RWPE2 (cell line): ENCODE data around the gene CDX2.

Source experiments
- ATAC-seq: fragments of 200-7000 bp; cut with Tn5 transposase; 3 replicates; pipeline ENCODE4 v1.9.1; 2021; ENCODE audit warnings: low read depth
- DNase-seq: peaks from one replicate; pipeline ENCODE4 v3.0.0-alpha.2; 2020; ENCODE audit warnings: low spot score
- H3K27ac ChIP-seq: fragments of 450-650 bp; 2 replicates; pipeline ENCODE4 v1.5.1; 2017; ENCODE audit warnings: mild to moderate bottlenecking; ENCODE audit not compliant: poor library complexity, severe bottlenecking
- H3K27me3 ChIP-seq: fragments of 250-450 bp; sonication (Bioruptor Pico); 2 replicates; pipeline ENCODE4 v1.5.1; 2021; ENCODE audit warnings: mild to moderate bottlenecking, moderate library complexity; ENCODE audit not compliant: insufficient read depth, poor library complexity, severe bottlenecking
- H3K36me3 ChIP-seq: fragments of 250-450 bp; sonication (Bioruptor Pico); 2 replicates; pipeline ENCODE4 v1.5.1; 2020; ENCODE audit warnings: low read depth, mild to moderate bottlenecking, moderate library complexity
- H3K4me1 ChIP-seq: fragments of 250-450 bp; sonication (Bioruptor Pico); 2 replicates; pipeline ENCODE4 v1.5.1; 2021; ENCODE audit warnings: mild to moderate bottlenecking, moderate library complexity; ENCODE audit not compliant: insufficient read depth, poor library complexity, severe bottlenecking
- H3K4me3 ChIP-seq: fragments of 250-450 bp; sonication (Bioruptor Pico); 2 replicates; pipeline ENCODE4 v1.5.1; 2021; ENCODE audit warnings: mild to moderate bottlenecking, moderate library complexity; ENCODE audit not compliant: severe bottlenecking
- H3K9me3 ChIP-seq: fragments of 250-450 bp; sonication (Bioruptor Pico); 2 replicates; pipeline ENCODE4 v1.5.1; 2021; ENCODE audit warnings: mild to moderate bottlenecking, moderate library complexity; ENCODE audit not compliant: severe bottlenecking
- CTCF ChIP-seq: fragments of 450-650 bp; IDR thresholded peaks from one replicate; pipeline ENCODE4 v1.5.1; 2017; ENCODE audit warnings: mild to moderate bottlenecking, moderate library complexity; ENCODE audit not compliant: poor library complexity, severe bottlenecking

Gene CDX2

GRCh38 chr13:27972478-27972820, 3.3 kb upstream of the CDX2 start:
- no peak overlapping the region for H3K27ac ChIP-seq
- ATAC-seq (no peak), DNase-seq (no peak)
- H3K36me3 ChIP-seq = no peaks in the 10 kb centered on the region
- peaks cover 96% of the 10 kb centered on the region for H3K27me3 ChIP-seq
- H3K4me1 ChIP-seq = no peaks in the 10 kb centered on the region
- H3K4me3 ChIP-seq = no peak overlapping the region
- TF ChIP-seq CTCF = no peak
- H3K9me3 ChIP-seq = no peaks in the 10 kb centered on the region

DNA sequence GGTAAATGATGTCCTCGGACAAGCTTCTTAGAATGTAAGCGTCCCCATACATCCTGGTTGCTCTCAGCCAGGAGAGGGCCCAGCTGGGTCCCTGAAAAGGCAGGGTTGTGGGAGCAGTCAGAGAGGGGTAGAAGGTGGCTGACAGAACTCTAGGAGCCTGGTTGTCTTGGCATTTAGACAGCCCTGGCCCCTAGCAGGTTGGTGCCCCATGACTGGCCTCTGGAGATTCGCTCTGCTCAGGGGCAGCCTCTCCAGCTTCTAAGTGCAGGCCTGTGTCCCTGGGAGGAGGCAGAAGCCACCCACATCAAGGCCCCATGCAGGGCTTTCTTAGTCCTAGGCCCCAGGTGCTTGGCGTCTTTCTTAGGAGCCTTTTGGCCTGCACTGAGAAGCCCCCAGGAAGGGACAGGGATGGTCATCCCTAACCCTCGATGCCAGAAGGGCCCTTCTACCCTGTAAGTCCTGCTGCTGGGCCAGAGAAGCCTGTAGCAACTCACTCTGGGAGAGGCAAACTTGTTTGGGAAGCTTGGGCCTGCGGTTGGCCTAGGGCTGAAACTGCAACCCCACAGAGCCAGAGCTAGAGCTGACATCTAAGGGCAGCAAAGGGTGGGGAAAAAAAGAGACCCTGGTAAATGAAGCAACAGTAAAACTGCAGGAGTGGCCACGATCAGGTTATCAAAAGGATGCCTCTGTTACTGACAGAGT, 2.8 kb upstream of the CDX2 start:
- no peaks in the 10 kb centered on the region for H3K9me3 ChIP-seq
- H3K27me3 ChIP-seq = peaks cover 96% of the 10 kb centered on the region
- DNase-seq (no peak), ATAC-seq (no peak)
- TF ChIP-seq CTCF = no peak
- H3K27ac ChIP-seq = no peak overlapping the region
- no peaks in the 10 kb centered on the region for H3K36me3 ChIP-seq
- H3K4me1 ChIP-seq = no peaks in the 10 kb centered on the region
- no peak overlapping the region for H3K4me3 ChIP-seq

DNA sequence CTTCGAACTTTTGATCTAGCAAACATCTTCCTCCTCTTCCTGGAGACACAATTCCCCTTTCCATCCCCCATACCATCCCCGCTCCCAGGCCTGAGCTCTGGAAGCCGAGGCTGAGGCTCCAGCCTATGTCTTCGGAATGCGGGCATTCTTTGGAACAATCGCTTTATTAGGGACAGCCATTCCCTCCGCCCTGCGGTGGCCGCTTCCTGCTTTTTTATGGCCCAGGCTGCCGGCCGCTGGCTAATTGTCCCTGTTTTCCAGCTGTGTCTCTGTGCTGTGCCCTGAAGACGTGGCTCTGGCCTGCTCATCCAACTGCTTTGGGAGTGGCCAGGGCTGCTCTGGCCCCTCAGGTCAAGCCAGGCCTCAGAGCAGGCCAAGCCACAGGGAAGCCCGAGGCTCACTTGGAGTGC, 2.1 kb upstream of the CDX2 start:
- no peak for ATAC-seq

DNA sequence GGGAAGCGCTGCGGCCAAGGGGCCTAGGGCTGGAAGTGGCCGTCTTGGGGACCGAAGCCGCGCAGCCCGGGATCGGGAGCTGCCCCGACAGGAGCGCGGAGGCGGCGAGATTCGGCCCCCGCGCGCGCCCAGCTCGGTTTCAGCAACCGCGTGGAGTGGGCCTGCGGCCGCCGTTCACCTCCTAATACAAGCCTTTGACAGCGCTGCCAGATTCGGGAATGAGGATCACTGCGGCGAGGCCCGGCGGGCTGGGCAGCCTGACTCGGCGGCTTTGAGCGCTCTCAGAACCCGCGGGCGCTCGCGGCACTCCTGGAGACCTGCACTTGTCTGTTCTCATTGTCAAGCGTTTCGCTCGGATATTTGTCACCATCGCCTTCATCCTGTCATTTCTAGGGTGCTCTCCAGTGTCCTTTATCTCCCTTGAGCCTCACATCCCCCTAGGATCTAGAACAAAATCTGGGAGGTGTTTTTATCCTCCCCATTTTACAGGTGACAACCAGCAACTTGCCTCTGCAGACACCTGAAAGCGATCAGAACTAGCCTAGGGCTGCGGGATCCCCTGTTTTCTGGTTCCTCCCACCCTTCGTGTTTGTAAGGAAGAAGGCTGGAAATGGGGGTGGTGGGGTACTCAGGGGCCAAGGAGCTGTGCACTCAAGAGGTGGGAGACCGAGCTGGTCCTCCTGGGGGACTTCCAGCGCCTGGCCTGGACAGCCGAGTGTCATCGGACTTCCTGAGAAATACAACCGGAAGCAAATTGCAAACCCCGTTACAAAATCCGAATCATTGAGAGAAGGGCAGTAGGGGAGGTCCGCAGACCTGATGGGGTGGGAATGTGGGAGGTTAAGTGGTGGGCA, 1.5 kb upstream of the CDX2 start:
- H3K36me3 ChIP-seq = no peaks in the 10 kb centered on the region

More for the DNA sequence above, 2.1 kb upstream of the CDX2 start:
- DNase-seq = no peak
- no peaks in the 10 kb centered on the region for H3K36me3 ChIP-seq
- H3K4me1 ChIP-seq = no peaks in the 10 kb centered on the region
- H3K4me3 ChIP-seq = no peak overlapping the region
- no peak overlapping the region for H3K27ac ChIP-seq
- no peak for TF ChIP-seq CTCF
- H3K27me3 ChIP-seq = peaks cover 96% of the 10 kb centered on the region
- no peaks in the 10 kb centered on the region for H3K9me3 ChIP-seq

More for the DNA sequence above, 1.5 kb upstream of the CDX2 start:
- Histone ChIP-seq H3K4me1 (no peaks in the 10 kb centered on the region), H3K4me3 (no peak overlapping the region), H3K9me3 (no peaks in the 10 kb centered on the region), H3K27ac (no peak overlapping the region), H3K27me3 (peaks cover 96% of the 10 kb centered on the region)
- TF ChIP-seq CTCF = no peak
- no peak for DNase-seq
- ATAC-seq = no peak
